Stimulated activated naive CD8-positive, alpha-beta T cell treated with anti-CD3 and anti-CD28 coated beads, Interleukin-15, Interleukin-2, amounts not matched to agents 100 ng/mL and 50 ng/mL, for 24 hours (primary cell): ENCODE data around the gene PLN.

Source experiments
- H3K27ac Mint-ChIP-seq: one replicate; pipeline ENCODE4 v1.8.0; 2021; ENCODE audit warnings: mild to moderate bottlenecking, mixed read lengths
- H3K27me3 Mint-ChIP-seq: one replicate; pipeline ENCODE4 v1.8.0; 2021; ENCODE audit warnings: mixed read lengths
- H3K36me3 Mint-ChIP-seq: one replicate; pipeline ENCODE4 v1.8.0; 2021; ENCODE audit warnings: low read depth, mixed read lengths
- H3K4me1 Mint-ChIP-seq: one replicate; pipeline ENCODE4 v1.8.0; 2021; ENCODE audit warnings: low read depth, mixed read lengths
- H3K4me3 Mint-ChIP-seq: one replicate; pipeline ENCODE4 v1.8.0; 2021; ENCODE audit warnings: mild to moderate bottlenecking, mixed read lengths
- H3K9me3 Mint-ChIP-seq: one replicate; pipeline ENCODE4 v1.8.0; 2021; ENCODE audit warnings: mixed read lengths

The PLN gene

DNA sequence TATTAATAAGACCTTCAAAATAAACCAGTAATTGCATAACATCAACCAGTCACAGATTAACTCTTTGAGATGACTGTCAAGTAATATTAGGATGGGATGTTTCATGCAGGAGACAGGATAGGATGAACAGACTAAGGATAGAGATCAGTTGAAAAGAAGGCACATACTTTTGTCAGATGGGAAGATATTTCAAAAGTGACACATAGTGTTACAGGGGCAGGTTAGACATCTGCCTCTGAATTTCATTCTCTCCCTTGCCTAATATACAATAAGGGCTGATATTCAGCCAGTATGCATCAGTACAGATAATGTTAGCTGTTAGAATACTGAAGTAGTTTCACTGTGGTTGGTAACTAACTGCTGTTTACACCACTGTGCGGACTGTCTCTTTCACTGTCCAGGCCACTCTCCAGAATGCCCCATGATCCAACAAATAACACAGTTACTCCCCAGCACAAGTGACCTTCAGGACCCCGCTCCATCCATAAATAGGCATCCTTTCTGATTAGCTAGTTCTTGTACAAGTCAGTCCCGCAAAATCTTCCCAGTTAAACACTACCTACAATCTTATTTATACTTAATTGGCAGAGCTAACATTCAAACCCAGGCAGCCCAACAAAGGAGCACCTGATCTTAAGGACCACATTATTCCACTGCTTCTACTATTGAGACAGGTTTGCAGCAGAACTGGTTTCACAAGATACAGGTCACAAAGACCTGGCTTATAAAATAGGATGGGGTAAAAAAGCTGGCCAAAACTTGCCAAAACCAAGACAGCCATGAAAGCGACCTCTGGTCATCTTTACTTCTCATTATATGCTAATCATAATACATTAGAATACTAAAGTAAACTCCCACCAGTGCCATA lies 21.9 kb upstream of the PLN start:
- peaks cover 48% of the 10 kb centered on the region for H3K36me3 Mint-ChIP-seq
- H3K27ac Mint-ChIP-seq, result no peak overlapping the region
- H3K27me3 Mint-ChIP-seq, result no peaks in the 10 kb centered on the region
- H3K9me3 Mint-ChIP-seq, result no peaks in the 10 kb centered on the region
- H3K4me1 Mint-ChIP-seq, result peaks cover 20% of the 10 kb centered on the region
- no peak overlapping the region for H3K4me3 Mint-ChIP-seq

DNA sequence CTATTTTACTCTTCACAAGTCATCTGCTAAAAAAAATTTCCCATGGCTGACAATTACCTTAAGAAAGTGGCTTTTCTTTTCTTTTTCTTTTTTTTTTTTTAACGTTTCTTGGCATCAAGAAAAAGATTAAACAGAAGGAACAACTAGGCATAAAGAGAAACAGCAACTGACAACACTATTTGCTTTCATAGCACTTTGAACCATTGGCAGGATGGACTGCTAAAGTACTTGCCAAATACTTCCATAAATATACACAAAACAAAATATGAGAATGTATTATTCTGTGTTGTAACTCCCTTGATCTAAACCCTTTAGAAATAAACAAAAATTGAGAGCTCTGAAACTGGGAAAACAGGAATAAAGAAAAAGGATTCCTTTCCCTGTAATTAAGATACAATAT lies 20.0 kb upstream of the PLN start:
- H3K36me3 Mint-ChIP-seq, result peaks cover 52% of the 10 kb centered on the region
- H3K4me3 Mint-ChIP-seq, result no peak overlapping the region
- H3K27ac Mint-ChIP-seq, result no peak overlapping the region
- H3K9me3 Mint-ChIP-seq, result peaks cover 11% of the 10 kb centered on the region
- no peaks in the 10 kb centered on the region for H3K27me3 Mint-ChIP-seq
- H3K4me1 Mint-ChIP-seq, result peaks cover 30% of the 10 kb centered on the region

DNA sequence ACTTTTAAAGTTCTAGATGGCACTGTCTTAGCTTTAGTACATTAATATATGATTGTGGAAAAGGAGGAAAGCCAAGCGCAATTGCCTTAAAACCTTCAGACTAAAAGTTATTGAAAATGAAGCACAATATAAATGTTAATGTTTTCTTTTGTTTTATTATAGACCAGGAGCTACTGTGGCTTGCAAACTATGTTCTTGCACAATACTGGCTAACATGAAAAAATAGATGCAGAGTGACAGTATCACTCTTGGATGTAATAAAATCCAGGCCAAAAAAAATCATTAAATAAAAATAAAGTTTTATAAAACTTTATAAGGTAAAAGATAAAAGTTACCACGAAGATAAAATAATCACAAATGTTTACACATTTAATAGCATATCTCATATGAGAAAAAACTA lies 18.3 kb upstream of the PLN start:
- no peak overlapping the region for H3K4me3 Mint-ChIP-seq
- H3K36me3 Mint-ChIP-seq, result peaks cover 52% of the 10 kb centered on the region
- H3K27me3 Mint-ChIP-seq, result no peaks in the 10 kb centered on the region
- H3K4me1 Mint-ChIP-seq, result peaks cover 30% of the 10 kb centered on the region
- no peak overlapping the region for H3K27ac Mint-ChIP-seq
- peaks cover 14% of the 10 kb centered on the region for H3K9me3 Mint-ChIP-seq

DNA sequence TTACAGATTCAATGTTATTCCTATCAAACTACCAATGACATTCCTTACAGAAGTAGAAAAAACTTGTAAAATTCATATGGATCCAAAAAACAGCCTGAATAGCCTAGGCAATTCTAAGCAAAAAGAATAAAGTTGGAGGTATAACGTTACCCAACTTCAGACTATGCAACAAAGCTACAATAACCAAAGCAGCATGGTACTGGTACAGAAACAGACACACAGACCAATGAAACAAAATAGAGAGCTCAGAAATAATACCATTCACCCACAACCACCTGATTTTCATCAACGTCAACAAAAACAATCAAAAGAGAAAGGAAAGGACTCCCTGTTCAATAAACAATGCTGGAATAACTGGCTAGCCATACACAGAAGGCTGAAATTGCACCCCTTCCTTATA lies 17.2 kb upstream of the PLN start:
- Mint-ChIP-seq H3K36me3 (peaks cover 52% of the 10 kb centered on the region), H3K4me1 (peaks cover 39% of the 10 kb centered on the region), H3K27ac (no peak overlapping the region), H3K27me3 (no peaks in the 10 kb centered on the region), H3K4me3 (no peak overlapping the region), H3K9me3 (peaks cover 14% of the 10 kb centered on the region)

DNA sequence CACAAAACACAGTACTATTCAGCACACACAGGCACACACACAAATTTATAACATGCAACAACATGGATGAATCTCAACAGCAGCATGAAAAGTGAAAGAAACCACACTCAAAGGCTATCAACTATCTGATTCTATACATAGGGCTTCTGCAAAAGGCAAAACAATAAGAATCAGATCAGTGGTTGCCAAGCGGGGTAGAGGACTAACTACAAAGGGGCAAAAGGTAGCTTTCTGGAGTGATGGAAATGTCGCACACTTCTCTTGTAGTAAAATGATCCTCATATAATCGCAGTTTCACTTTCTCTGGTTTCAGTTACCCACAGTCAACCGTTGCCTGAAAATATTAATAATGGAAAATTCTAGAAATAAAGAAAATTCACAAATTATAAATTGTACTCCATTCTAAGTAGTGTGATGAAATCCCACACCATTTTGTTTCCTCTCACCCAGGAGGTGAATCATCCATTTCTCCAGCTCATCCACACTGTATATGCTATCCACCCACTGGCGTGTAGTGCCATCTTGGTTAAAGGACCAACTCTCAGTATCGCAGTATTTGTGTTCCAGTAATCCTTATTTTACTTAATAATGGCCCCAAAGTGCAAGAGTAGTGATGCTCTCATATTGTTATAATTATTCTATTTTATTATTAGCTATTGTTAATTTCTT lies 12.8 kb upstream of the PLN start:
- H3K36me3 Mint-ChIP-seq, result peaks cover 39% of the 10 kb centered on the region
- H3K27ac Mint-ChIP-seq, result no peak overlapping the region
- peaks cover 28% of the 10 kb centered on the region for H3K4me1 Mint-ChIP-seq
- no peaks in the 10 kb centered on the region for H3K27me3 Mint-ChIP-seq
- peaks cover 14% of the 10 kb centered on the region for H3K9me3 Mint-ChIP-seq
- no peak overlapping the region for H3K4me3 Mint-ChIP-seq

DNA sequence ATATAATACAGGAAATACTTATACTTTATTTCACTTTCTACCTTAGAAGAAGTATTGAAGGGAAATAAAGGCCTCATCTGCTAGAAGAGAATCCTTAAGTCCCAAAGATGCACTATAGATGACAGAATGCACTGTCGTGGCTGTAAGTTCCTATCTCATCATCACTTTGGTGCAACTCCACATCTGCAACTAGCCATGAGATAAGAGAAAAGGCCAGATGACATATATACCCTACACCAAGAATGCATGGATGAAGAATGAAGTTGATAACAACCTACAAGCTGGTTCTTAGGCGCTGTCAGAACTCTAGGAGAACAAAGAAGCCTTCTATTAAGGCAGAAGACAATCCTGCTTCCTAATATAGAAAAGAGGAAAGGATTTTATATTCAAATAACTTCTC lies 11.6 kb upstream of the PLN start:
- H3K36me3 Mint-ChIP-seq, result peaks cover 33% of the 10 kb centered on the region
- H3K27ac Mint-ChIP-seq, result no peak overlapping the region
- peaks cover 12% of the 10 kb centered on the region for H3K9me3 Mint-ChIP-seq
- H3K4me3 Mint-ChIP-seq, result no peak overlapping the region
- no peaks in the 10 kb centered on the region for H3K27me3 Mint-ChIP-seq
- H3K4me1 Mint-ChIP-seq, result peaks cover 23% of the 10 kb centered on the region

DNA sequence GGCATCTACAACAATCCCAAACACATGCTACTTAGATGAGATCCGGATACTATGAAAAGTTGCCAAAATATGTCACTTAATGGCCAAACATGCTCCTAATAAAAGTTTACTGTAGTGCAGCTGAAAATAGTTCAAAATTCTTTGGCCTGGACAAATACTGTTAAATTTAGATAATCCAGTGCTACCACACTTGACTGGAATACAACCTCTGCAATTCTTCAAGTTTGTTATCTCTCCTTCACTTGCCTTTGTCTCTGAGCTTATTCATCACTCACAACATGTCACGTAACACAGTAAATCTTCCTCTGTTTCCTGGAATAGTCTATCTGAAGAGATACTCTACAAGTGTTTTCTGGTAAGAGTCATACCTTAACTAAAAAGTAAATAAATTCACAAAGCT lies 10.5 kb upstream of the PLN start:
- Mint-ChIP-seq H3K4me3 (no peak overlapping the region), H3K27ac (no peak overlapping the region), H3K36me3 (peaks cover 25% of the 10 kb centered on the region), H3K9me3 (peaks cover 4% of the 10 kb centered on the region), H3K27me3 (no peaks in the 10 kb centered on the region), H3K4me1 (peaks cover 18% of the 10 kb centered on the region)

DNA sequence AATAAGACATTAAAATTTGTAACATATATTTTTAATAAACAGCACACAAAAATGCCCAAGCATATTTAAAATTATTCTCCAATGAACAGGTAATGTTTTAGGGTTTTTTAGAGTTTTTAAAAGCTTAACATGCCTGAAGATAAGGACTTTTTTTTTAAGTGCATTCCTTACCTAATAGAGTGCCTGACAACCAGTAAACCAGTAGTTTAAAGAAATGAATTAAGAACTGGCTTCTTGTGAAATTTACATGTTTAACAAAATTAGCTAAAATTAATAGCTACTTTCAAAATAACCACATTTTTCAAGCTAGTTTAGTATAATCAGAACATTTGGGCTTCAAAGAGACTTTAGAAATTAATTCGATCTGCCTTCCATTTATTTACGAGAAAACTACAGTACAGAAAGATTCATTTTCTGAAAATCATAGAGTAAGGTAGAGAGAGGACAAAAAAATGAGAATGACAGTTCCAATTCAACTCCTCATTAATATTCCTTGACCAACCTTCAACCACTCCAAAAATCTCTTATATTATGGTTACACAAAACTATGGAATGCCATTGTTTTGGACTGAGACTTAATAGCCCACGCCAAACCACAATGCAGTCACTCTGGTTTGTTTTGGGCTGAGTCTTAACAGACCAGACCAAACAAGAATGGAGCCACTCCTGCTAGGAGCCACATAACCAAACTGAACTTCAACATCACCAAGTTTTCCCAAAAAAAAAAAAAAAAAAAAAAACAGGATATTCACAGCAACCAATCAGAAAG lies 5.7 kb upstream of the PLN start:
- H3K9me3 Mint-ChIP-seq, result no peaks in the 10 kb centered on the region
- peaks cover 32% of the 10 kb centered on the region for H3K4me1 Mint-ChIP-seq
- peaks cover 22% of the 10 kb centered on the region for H3K36me3 Mint-ChIP-seq
- no peak overlapping the region for H3K27ac Mint-ChIP-seq
- no peak overlapping the region for H3K4me3 Mint-ChIP-seq
- H3K27me3 Mint-ChIP-seq, result no peaks in the 10 kb centered on the region

DNA sequence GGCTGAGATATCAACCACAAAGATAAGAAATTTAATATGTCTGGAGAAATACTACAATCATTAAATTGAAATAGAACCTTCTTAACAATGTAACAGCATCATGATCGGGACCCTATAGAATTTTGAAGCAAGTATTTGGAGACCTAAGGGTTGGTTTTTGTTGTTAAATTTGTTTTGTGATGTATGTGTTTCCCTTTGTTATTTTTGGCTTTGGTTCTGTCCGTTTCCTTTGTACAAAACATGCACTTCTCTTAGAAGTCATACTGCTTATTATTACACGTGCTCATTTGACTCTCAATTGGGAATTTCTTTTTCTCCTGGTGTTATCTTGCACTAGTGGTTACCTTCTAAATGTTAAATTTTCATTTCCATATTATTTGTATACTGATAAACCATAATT lies 4.0 kb upstream of the PLN start:
- Mint-ChIP-seq H3K27ac (no peak overlapping the region), H3K27me3 (no peaks in the 10 kb centered on the region), H3K4me1 (peaks cover 42% of the 10 kb centered on the region), H3K4me3 (no peak overlapping the region), H3K36me3 (peaks cover 22% of the 10 kb centered on the region), H3K9me3 (no peaks in the 10 kb centered on the region)

DNA sequence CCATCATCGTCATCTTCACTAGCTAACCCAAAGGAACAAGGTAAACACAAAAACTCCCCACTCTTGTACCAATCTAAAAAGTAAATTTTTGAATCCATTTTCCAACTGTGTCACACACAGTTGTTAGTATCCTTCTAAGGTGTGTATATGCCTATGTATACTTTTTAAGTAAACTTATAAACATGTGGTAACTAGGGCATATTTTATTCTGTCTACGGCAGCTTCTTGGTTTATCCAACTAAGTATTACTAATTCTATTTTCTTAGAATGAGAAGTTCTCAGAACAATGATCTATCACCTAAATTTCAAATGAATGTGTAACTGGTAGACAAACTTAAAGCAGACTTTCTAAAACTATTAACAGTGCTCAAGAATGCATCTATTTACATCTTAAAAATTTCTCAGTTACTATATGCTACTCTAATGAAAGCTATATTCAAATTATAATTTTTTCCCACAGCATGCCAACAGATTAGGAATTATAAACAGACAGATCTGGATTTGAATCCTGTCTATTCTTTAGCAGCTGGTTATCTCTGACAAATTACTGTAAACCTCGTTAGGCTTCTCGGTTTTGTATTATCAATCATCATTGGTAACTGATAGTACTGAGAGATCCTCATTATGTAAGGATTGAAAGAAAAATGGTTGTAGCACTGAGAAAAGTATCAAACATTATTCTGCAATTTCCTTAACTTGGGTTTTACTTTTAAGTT lies 1.8 kb upstream of the PLN start:
- Mint-ChIP-seq H3K4me3 (no peak overlapping the region), H3K27ac (no peak overlapping the region), H3K36me3 (peaks cover 22% of the 10 kb centered on the region)

DNA sequence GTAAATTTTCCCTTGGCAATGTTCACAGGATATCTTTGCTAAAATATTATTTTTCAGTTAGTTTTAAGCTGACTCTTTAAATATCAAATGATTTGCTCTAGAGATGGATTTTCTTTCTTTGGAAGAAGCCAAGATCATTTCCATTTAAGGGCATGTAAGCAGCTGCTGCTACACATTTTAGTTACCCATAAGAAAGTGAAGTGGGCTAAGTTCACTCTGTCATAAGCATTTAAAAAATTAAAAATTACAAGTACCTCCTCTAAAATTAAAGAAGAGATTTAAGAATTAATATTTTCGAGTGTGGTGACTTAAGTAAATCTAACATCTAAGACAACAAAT lies 1.2 kb upstream of the PLN start:
- H3K27me3 Mint-ChIP-seq, result no peaks in the 10 kb centered on the region
- H3K27ac Mint-ChIP-seq, result no peak overlapping the region
- peaks cover 22% of the 10 kb centered on the region for H3K36me3 Mint-ChIP-seq
- H3K4me1 Mint-ChIP-seq, result peaks cover 56% of the 10 kb centered on the region
- no peaks in the 10 kb centered on the region for H3K9me3 Mint-ChIP-seq
- H3K4me3 Mint-ChIP-seq, result no peak overlapping the region

More for the DNA sequence above, 1.8 kb upstream of the PLN start:
- H3K9me3 Mint-ChIP-seq, result no peaks in the 10 kb centered on the region
- no peaks in the 10 kb centered on the region for H3K27me3 Mint-ChIP-seq
- H3K4me1 Mint-ChIP-seq, result peaks cover 56% of the 10 kb centered on the region

DNA sequence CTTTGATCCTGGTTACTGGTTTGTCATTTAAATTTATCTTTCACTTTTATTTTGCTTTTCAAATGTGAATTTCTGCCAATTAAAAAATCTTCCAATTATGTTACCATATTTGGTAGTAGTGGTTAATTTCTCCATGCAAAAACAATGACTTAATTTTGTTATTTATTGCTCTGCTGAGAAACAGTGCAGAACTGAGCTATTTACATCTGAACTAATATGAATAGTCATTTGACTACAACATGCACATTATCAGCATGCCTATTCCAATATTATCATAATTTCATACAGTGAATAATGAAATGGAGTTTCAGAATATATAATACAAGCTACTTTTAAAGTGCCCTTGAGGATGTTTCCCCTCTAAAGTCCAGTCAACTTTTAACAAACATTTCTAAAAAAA lies 517 bp downstream of the PLN start:
- Mint-ChIP-seq H3K27ac (peak overlapping the region; percentile 18), H3K4me1 (peaks cover 46% of the 10 kb centered on the region), H3K36me3 (peaks cover 17% of the 10 kb centered on the region), H3K27me3 (no peaks in the 10 kb centered on the region), H3K9me3 (no peaks in the 10 kb centered on the region), H3K4me3 (no peak overlapping the region)

DNA sequence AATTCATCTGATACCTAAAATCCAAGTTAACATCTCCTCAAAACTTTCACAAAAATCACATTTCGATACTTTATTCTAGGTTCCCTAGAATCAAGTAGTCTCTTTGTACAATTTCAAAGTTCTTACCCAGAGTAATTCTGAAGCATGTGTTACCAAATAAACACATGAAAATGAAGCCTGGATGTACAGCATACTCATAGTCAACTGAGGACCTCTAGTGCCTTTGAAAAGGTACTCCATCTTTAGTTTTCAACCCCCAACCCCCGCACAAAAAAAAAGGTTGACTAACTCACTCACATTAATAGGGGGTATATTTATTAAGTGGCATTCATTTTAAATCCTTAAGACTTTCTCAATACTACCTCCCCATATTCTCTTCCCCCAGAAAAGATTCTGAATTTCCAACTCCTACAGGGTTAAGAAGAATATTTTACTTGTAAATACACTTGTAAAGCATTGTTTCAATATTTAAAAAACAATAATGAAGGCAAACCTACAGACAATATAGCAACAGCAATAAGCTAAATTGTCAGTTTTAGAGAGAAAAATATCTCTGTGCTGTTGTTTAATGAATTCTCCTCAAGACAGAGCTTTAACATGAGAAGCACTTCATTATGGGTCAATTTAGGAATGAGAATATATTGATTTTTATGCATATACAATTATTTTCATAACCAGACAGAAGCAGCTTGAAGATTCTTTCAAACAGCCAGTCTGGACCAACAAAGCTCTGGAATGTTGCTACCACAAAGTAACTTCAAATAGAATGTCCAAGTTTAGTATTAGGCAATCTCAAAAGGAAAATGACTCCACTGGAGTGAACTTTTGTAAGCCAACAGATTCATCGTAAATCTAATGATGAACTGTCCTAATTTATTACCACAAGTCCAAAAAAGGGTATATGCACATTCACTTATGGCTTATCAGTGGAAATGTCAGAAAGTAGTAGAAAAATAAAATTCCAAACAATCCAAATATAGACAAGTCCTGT lies 3.3 kb downstream of the PLN start:
- Mint-ChIP-seq H3K27me3 (no peaks in the 10 kb centered on the region), H3K27ac (no peak overlapping the region), H3K4me1 (peaks cover 28% of the 10 kb centered on the region), H3K4me3 (no peak overlapping the region), H3K36me3 (peaks cover 17% of the 10 kb centered on the region), H3K9me3 (no peaks in the 10 kb centered on the region)

DNA sequence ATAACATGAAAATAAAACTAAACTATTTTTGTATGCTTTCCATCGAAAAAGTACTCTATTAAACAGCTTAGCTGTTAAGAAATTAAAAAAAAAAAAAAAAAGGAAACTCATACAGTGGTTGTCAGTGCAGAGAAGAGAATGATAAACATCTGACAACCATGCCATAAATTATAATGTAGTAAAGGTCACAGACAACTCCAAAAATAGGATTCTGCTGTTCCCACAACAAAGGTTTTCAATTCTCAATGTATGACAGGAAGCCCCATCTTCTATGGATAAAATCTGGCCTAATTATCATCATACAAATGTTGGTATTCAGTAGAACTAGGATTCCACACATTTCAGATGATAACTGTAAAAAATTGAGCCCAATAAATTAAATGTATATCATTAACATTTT lies 5.0 kb downstream of the PLN start:
- Mint-ChIP-seq H3K4me3 (no peak overlapping the region), H3K27ac (no peak overlapping the region), H3K9me3 (no peaks in the 10 kb centered on the region), H3K27me3 (no peaks in the 10 kb centered on the region), H3K4me1 (peaks cover 29% of the 10 kb centered on the region), H3K36me3 (peaks cover 24% of the 10 kb centered on the region)
